GM19239 (cell line): ENCODE measurements around the gene LLCFC1.

Source experiments
- DNase-seq: peaks from one replicate; pipeline ENCODE4 v3.0.0; 2011; ENCODE audit warnings: low spot score; ENCODE audit not compliant: insufficient read length
- FAIRE-seq: peaks from 2 replicates; lab custom pipeline; 2011; peaks lifted over from hg19 to GRCh38; lab: Jason Lieb, UNC

The LLCFC1 gene

GRCh38 chr7:142935941-142936565 lies 3.2 kb upstream of the LLCFC1 start:
- FAIRE-seq (no peak), DNase-seq (no peak)

GRCh38 chr7:142938611-142939010 lies 673 bp upstream of the LLCFC1 start:
- FAIRE-seq (no peak), DNase-seq (no peak)

DNA sequence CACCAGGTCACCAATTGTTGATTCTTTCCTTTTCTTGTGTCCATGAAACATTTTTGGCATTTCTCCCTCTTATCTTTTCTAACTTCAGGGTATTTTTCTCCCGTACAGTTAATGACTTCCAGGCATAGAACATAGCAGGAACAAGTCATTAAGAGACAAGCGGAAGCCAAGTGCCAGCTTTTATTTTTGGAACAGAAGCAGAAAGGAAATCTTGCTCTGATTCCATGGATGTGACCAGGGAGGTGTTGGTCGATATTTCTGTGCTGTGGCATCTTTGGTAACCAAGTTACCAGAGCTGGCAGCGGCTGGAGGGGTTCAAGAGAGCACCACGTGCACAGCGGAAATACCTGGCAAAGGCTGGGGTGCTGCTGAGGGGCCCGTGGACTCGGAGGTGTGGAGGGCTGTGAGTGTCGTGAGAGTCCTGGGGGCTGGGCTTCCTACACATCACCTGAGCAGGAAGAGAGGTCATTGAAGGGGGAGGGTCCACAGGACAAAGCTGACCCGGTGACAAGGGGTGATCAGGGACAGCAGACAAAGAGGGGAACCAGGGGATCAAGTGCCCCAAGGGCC lies 1.8 kb downstream of the LLCFC1 start:
- DNase-seq, result no peak
- FAIRE-seq, result no peak

- FAIRE-seq (no peak), DNase-seq (no peak)
Observed at GRCh38 chr7:142941541-142941940, 2.3 kb downstream of the LLCFC1 start.

- FAIRE-seq (no peak), DNase-seq (no peak)
Observed at GRCh38 chr7:142942746-142943145, 3.5 kb downstream of the LLCFC1 start.

GRCh38 chr7:142943706-142944268 lies 4.5 kb downstream of the LLCFC1 start:
- FAIRE-seq, result no peak
- DNase-seq, result no peak

GRCh38 chr7:142945001-142945400 lies 5.7 kb downstream of the LLCFC1 start:
- FAIRE-seq, result no peak
- no peak for DNase-seq

DNA sequence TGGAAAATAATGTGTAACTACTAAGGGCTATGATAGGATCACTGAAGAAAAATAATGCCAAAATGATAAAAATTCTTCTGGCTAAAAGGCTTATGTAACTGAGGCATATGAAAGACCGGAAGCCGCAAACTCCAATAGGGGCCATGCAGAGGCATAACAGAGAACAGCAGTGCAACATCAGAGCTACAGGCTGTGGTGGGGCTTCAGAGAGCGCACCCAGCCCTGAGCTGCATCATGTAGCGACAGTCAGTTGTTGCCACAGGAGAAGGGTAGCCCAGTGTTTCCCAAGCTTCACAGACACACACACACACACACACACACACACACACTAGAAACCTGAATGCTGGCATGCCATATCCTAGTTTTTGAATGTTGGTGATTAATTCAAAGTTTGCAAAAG lies 9.3 kb downstream of the LLCFC1 start:
- FAIRE-seq, result no peak

GRCh38 chr7:142950235-142950634 lies 11.0 kb downstream of the LLCFC1 start:
- FAIRE-seq (no peak), DNase-seq (no peak)

More for the DNA sequence above, 9.3 kb downstream of the LLCFC1 start:
- DNase-seq, result no peak

DNA sequence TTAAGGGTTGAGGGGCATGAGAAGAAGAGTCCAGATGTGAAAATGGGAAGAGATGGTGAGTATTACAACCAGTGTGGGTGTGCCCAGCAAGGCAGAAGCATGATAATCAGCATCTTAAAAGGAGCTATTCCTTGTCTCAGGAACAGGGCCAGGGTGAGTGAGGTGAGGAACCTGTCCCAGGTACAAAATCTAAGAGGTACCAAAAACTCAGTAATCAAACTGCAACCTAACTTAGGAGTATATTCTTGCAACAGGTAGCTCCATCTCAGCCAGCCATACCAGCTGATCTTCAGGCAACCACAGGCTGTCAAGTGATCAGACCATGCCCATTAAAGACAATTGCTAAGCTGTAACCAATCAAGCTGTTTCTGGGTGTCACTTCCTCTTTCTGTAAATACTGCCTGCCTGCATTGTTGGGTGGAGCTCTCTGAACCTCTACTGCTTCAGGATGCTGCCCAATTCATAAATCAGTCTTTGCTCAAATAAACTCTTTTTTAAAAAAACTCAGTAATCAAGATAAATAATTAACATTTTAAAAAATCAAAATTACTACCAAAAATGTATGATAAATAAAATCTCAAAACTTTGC lies 15.5 kb downstream of the LLCFC1 start:
- no peak for DNase-seq
- no peak for FAIRE-seq

DNA sequence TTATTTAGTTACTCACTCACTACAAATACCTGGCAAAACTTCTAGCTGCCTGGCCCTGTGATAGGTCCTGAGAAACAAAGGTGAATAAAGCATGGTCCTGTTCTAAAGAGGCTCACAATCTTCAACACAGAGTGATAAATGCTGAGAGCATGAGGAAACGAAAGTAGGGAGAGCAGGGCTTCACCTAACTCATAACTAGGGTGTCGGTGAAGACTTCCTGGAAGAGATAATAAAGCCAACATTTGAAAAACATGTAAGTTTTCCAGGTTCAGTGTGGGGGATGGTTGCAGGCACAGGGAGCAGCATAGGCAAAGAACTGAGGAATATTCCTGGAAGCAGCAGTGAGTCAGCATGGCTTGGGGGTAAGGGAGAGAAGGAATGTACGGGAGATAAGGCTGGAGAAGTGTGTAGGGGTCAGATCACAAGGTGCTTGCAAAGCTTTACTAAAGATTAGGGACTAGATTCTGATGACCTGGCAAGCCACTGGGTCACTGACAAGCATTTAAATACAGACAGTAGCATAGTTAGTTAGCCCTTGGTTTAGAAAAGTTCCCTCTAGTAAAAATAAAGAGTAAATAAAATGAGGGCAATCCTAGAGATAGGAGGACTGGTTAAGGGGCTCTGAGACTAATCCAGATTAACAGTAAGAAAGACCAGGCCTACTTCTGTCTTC lies 17.8 kb downstream of the LLCFC1 start:
- no peak for FAIRE-seq

DNA sequence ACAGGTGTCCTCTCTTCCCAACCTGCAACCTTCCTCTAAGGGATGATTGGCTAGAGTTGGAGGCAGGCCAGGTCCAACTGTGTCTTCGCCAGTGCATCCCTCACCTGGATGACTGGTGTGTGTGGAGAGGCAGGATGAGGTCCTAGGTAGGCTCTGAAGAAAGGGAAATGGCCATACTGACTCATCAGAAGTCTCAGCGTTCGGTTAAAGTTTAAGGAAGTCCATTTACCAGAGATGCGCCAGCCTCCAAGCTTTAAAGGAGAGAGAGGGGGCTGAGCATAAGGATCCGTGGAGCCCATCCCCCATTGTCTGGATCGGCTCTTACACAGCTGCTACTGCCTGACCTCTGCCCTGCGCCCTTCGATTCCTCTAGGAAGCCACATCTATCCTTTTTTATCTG lies 18.4 kb downstream of the LLCFC1 start:
- DNase-seq, result no peak
- FAIRE-seq, result no peak

More for the DNA sequence above, 17.8 kb downstream of the LLCFC1 start:
- DNase-seq, result no peak

- DNase-seq (no peak), FAIRE-seq (no peak)
Observed at GRCh38 chr7:142959202-142959601, 19.9 kb downstream of the LLCFC1 start.

DNA sequence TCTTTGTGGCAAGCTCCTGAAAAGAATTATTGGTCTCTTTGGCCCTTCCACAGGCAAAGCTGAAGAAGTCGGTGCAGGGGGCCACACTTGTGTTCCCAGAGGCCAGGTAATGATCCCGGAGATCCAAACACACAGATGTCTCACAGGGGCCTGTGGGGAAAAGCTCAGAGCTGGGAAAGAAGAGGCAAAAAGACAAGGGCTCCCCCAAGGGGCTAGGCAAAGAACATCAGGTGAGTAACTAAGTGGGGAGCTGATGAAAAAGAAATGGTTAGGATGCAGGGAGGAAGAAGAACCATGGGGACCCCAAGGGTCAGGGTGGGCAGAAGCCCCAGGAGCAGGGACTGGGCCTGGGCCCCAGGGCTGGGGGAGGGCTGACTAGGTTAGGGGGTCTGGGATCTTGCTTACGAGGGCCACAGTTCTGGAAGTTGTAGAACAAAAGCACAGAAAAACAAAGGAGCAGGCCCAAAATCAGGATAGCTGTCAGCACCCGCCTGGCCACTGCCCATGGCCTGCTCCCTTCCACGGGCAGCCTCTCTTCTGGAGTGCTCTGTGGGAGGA lies 21.8 kb downstream of the LLCFC1 start:
- FAIRE-seq, result no peak

GRCh38 chr7:142961595-142961972 lies 22.3 kb downstream of the LLCFC1 start:
- no peak for FAIRE-seq
- no peak for DNase-seq

More for the DNA sequence above, 21.8 kb downstream of the LLCFC1 start:
- DNase-seq, result no peak

DNA sequence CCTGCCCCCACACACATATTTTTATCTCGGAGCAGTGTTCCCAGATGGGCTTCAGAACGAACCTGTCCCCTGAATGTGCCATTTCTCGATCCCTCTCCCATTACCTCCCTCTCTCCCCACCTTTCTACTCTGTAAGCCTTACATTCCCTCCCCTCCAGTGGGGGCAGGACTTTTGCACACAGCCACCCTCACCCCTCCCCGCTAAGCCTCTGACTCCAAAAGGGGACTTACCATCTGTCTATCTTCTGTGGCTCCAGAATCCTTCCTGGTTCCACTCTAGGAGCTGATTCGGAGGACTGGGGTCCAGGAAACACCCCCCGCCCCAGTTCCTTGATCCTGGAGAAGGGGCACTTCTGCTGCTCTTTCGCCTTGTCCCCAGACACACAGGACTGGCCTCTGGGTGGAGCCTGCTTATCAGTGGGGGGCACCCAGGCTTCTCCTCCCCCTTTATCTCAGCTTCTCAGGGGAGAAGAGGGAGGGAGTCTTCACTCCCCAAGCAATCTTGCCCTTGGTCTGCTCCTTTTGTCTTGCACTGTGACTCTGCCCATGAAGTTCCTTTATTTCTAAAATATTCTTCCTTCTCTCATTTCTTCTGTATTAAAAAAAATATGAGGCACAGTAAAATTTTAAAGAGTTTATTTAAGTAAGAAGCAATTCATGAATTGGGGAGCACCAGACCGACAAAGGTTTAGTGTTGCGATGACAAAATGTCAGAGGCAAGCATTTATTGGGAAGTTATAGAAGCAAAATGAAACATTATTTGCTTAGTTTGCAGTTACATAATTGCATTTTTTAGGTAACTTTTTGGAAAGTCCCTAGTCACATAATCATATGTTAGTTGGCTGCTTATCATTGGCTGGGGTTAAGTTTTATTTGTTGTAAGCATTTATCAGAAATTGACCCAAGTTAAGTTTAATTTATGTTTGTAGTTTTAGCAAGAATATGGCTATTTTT lies 23.0 kb downstream of the LLCFC1 start, which contains the start of gene KEL:
Gene KEL, minus strand, starts transcription at position 391 of the 954 bp plus-strand sequence. Its CDS starts 157 bp downstream, at position 234.
- no peak for DNase-seq
- no peak for FAIRE-seq

- no peak for DNase-seq
- no peak for FAIRE-seq
Observed at GRCh38 chr7:142962991-142963390, 23.7 kb downstream of the LLCFC1 start.

DNA sequence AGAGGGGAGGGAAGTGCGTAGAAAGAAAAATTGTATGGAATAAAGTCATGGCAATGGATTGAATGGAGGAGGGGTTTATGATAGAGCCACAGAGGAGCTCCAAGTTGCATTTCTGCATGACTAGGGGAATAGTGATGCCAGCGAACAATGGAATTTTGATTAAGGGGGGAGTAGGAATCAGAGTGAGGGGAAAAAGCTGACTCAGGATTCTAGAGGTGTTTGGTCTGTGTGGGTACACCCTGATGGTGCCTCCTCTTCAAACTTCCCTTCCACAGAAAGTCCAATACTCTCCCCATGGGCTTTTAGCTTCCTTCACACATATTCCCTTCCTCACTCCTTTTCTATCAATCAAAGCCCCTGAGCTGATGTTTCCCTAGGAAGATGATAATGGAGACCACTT lies 24.7 kb downstream of the LLCFC1 start:
- FAIRE-seq, result no peak
- DNase-seq, result no peak

GRCh38 chr7:142964502-142965246 lies 25.4 kb downstream of the LLCFC1 start:
- no peak for FAIRE-seq
- no peak for DNase-seq
